Neural progenitor cell (in vitro differentiated cells): Measurements from ENCODE around the gene CSTF1. TPM values are rescaled to one million over a fixed set of nuclear protein-coding genes. Genes with fewer than 3 reads are reported as not detected.

Source experiments
- DNase-seq: peaks from one replicate; pipeline ENCODE4 v3.0.0-alpha.2; 2016; ENCODE audit warnings: low spot score
- H2AFZ ChIP-seq: fragments of 200-600 bp; sonication (generic); replicated peaks from 2 replicates; pipeline ENCODE4 v1.6.1; 2016; ENCODE audit warnings: antibody characterized with exemption
- H3F3A ChIP-seq: fragments of 200-600 bp; sonication (generic); 2 replicates; pipeline ENCODE4 v1.6.1; 2016; ENCODE audit warnings: antibody characterized with exemption, low read depth
- H3K27ac ChIP-seq: fragments of 200-600 bp; sonication (generic); 2 replicates; pipeline ENCODE4 v1.5.1; 2016; ENCODE audit warnings: mild to moderate bottlenecking
- H3K27me3 ChIP-seq: fragments of 200-600 bp; sonication (generic); 2 replicates; pipeline ENCODE4 v1.6.1; 2016; ENCODE audit warnings: mild to moderate bottlenecking, moderate library complexity
- H3K36me3 ChIP-seq: fragments of 200-600 bp; sonication (generic); 2 replicates; pipeline ENCODE4 v1.5.1; 2016
- H3K4me1 ChIP-seq: fragments of 200-600 bp; sonication (generic); 2 replicates; pipeline ENCODE4 v1.6.1; 2016; ENCODE audit warnings: mixed run types
- H3K4me2 ChIP-seq: fragments of 200-600 bp; sonication (generic); 2 replicates; pipeline ENCODE4 v1.6.1; 2016
- H3K4me3 ChIP-seq: fragments of 200-600 bp; sonication (generic); 2 replicates; pipeline ENCODE4 v1.5.1; 2016
- H3K79me2 ChIP-seq: fragments of 200-600 bp; sonication (generic); 2 replicates; pipeline ENCODE4 v1.6.1; 2016; ENCODE audit warnings: low read depth
- H3K9ac ChIP-seq: fragments of 200-600 bp; sonication (generic); 2 replicates; pipeline ENCODE4 v1.6.1; 2016
- H3K9me3 ChIP-seq: fragments of 200-600 bp; sonication (generic); 2 replicates; pipeline ENCODE4 v1.5.1; 2016; ENCODE audit warnings: low read depth
- H4K20me1 ChIP-seq: fragments of 200-600 bp; sonication (generic); 2 replicates; pipeline ENCODE4 v1.6.1; 2016; ENCODE audit warnings: low read depth
- H3K27ac Mint-ChIP-seq: 3 replicates; pipeline ENCODE4 v1.8.0; 2021; ENCODE audit warnings: mixed read lengths
- H3K27me3 Mint-ChIP-seq: 2 replicates; pipeline ENCODE4 v1.8.0; 2022; ENCODE audit warnings: low read depth, mild to moderate bottlenecking, inconsistent platforms, moderate library complexity, mixed read lengths; ENCODE audit not compliant: insufficient read depth
- H3K36me3 Mint-ChIP-seq: 3 replicates; pipeline ENCODE4 v1.8.0; 2021; ENCODE audit warnings: mixed read lengths
- H3K4me1 Mint-ChIP-seq: 3 replicates; pipeline ENCODE4 v1.8.0; 2021; ENCODE audit warnings: mixed read lengths
- H3K4me3 Mint-ChIP-seq: 3 replicates; pipeline ENCODE4 v1.8.0; 2021; ENCODE audit warnings: mild to moderate bottlenecking, moderate library complexity, mixed read lengths
- H3K9me3 Mint-ChIP-seq: 3 replicates; pipeline ENCODE4 v1.8.0; 2020; ENCODE audit warnings: mixed read lengths
- EZH2 ChIP-seq: fragments of 200-600 bp; sonication (generic); IDR thresholded peaks from 2 replicates; pipeline ENCODE4 v1.6.1; 2017; ENCODE audit warnings: antibody characterized with exemption, mild to moderate bottlenecking, moderate library complexity
- EZH2phosphoT487 ChIP-seq: fragments of 200-600 bp; sonication (generic); IDR thresholded peaks from 2 replicates; pipeline ENCODE4 v1.6.1; 2017; ENCODE audit warnings: antibody characterized with exemption
- total RNA-seq: library from RNA; depleted of rRNA; stranded (reverse); fragments of >200 nt; gene quantifications from 2 replicates; pipeline ENCODE4 v1.2.3, GENCODE V29; 2015; ENCODE audit warnings: low replicate concordance
- TF ChIP-seq, protein P1 (sequence below): fragments of 200-600 bp; sonication (generic); IDR thresholded peaks from 2 replicates; pipeline ENCODE4 v1.5.1; 2017; ENCODE audit warnings: antibody characterized with exemption, mild to moderate bottlenecking

CSTF1 gene
- total RNA-seq, 1 donor from 2014 or later = 87.2 TPM

DNA sequence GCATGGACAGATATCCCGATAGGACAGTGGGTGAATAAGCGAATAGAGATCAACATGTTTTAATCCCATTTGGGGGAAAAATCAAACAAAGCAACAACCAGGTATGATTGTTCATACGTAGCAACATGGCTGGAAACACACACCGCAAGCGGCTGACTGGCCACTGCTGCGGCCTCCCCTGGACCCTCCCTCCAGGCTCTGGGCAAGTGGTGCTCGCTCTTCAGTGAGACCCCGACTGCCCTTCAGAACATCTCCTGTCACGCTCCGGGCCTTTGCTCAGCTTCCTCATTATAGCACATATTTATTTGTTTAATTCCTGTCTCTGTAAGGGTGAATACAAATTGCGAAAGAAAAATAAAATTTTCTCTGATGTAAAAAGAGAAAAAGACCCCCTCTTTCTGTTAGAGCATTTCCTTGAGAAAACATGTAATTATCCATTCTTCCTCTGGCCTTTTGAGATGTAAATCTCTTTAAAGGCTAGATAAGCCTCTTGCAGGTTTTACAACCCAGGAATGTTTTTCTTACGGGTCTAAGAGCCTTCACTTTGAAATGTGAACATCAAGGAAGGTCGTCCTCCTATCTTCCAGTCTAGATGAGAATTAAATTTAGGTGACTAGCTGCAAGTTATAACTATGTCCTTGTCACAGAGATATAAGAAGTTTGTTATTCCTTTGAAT lies 44.7 kb upstream of the CSTF1 start:
- no peaks in the 10 kb centered on the region for H3K36me3 ChIP-seq
- peak overlapping the region; percentile 20 for H3K27ac Mint-ChIP-seq
- H3K4me1 Mint-ChIP-seq = peaks cover 24% of the 10 kb centered on the region
- no peak overlapping the region for H2AFZ ChIP-seq
- H3K27me3 Mint-ChIP-seq = peaks cover 20% of the 10 kb centered on the region
- no peaks in the 10 kb centered on the region for H3K9me3 Mint-ChIP-seq
- H3K27me3 ChIP-seq = peaks cover 31% of the 10 kb centered on the region
- H3K4me3 Mint-ChIP-seq = no peak overlapping the region
- H3K9ac ChIP-seq = no peak overlapping the region
- no peaks in the 10 kb centered on the region for H3K36me3 Mint-ChIP-seq
- H3K4me3 ChIP-seq = peak overlapping the region; percentile 32
- H3F3A ChIP-seq = peaks cover 12% of the 10 kb centered on the region
- peak; percentile 46 for DNase-seq
- H3K79me2 ChIP-seq = no peaks in the 10 kb centered on the region
- no peaks in the 10 kb centered on the region for H3K9me3 ChIP-seq
- TF ChIP-seq EZH2 = no peak
- TF ChIP-seq EZH2phosphoT487 = no peak
- TF ChIP-seq, protein P1, sequence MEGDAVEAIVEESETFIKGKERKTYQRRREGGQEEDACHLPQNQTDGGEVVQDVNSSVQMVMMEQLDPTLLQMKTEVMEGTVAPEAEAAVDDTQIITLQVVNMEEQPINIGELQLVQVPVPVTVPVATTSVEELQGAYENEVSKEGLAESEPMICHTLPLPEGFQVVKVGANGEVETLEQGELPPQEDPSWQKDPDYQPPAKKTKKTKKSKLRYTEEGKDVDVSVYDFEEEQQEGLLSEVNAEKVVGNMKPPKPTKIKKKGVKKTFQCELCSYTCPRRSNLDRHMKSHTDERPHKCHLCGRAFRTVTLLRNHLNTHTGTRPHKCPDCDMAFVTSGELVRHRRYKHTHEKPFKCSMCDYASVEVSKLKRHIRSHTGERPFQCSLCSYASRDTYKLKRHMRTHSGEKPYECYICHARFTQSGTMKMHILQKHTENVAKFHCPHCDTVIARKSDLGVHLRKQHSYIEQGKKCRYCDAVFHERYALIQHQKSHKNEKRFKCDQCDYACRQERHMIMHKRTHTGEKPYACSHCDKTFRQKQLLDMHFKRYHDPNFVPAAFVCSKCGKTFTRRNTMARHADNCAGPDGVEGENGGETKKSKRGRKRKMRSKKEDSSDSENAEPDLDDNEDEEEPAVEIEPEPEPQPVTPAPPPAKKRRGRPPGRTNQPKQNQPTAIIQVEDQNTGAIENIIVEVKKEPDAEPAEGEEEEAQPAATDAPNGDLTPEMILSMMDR = no peak
- peak overlapping the region; percentile 74 for H3K4me2 ChIP-seq
- H3K4me1 ChIP-seq = peaks cover 17% of the 10 kb centered on the region
- no peaks in the 10 kb centered on the region for H4K20me1 ChIP-seq
- no peak overlapping the region for H3K27ac ChIP-seq

DNA sequence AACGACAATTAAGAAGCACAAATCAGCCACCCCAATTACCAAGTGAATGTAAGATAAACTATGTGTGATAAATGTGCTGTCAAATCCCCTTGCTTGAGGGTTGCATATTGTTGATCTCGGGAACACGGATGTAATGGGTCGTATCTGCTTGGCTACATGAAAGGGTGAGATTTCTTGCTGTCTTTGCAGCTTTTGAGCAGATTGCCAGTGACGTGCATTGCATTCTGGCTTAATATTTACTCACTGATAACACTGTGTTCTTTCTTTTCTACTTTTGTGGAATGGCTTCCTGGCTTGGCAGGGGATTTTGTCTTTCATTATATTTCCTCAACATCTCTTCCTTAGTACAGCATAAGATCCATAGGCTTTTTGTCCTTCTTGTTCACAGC lies 44.1 kb upstream of the CSTF1 start:
- Histone ChIP-seq H3K9me3 (no peaks in the 10 kb centered on the region), H2AFZ (no peak overlapping the region), H3F3A (peaks cover 12% of the 10 kb centered on the region), H3K79me2 (no peaks in the 10 kb centered on the region), H3K4me1 (peaks cover 17% of the 10 kb centered on the region), H4K20me1 (no peaks in the 10 kb centered on the region), H3K4me3 (peak overlapping the region; percentile 32), H3K36me3 (no peaks in the 10 kb centered on the region), H3K27ac (no peak overlapping the region), H3K4me2 (peak overlapping the region; percentile 74), H3K9ac (no peak overlapping the region), H3K27me3 (peaks cover 25% of the 10 kb centered on the region)
- no peak overlapping the region for H3K27ac Mint-ChIP-seq
- peaks cover 25% of the 10 kb centered on the region for H3K4me1 Mint-ChIP-seq
- peaks cover 16% of the 10 kb centered on the region for H3K27me3 Mint-ChIP-seq
- H3K9me3 Mint-ChIP-seq = no peaks in the 10 kb centered on the region
- H3K36me3 Mint-ChIP-seq = no peaks in the 10 kb centered on the region
- no peak overlapping the region for H3K4me3 Mint-ChIP-seq
- TF ChIP-seq, protein P1 = no peak
- no peak for TF ChIP-seq EZH2phosphoT487
- TF ChIP-seq EZH2 = no peak
- DNase-seq = no peak

DNA sequence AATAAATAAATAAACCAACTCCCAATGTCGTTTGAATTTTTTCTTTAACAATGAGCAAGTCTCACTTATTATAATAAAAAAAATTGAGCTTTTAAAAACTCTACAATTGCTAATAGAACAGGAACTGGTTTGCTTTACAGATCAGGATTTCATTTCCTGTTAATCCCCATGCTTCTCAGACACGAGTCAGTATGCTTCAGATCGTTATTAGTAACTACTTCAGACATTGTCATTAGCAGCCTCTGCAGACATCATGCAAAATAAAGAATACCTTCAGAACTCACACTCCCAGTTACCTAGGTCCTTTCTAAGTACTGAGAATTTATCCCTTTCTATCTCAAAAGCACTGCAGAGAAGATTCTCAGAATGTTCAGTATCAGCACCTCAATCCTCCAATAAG lies 43.7 kb upstream of the CSTF1 start:
- Histone ChIP-seq H3K4me3 (no peak overlapping the region), H3F3A (peaks cover 12% of the 10 kb centered on the region), H4K20me1 (no peaks in the 10 kb centered on the region), H3K4me1 (peaks cover 17% of the 10 kb centered on the region), H3K27ac (no peak overlapping the region), H3K9ac (no peak overlapping the region), H3K9me3 (no peaks in the 10 kb centered on the region), H3K27me3 (peaks cover 21% of the 10 kb centered on the region), H3K79me2 (no peaks in the 10 kb centered on the region), H2AFZ (peak overlapping the region; percentile 32), H3K4me2 (peak overlapping the region; percentile 74), H3K36me3 (no peaks in the 10 kb centered on the region)
- no peaks in the 10 kb centered on the region for H3K9me3 Mint-ChIP-seq
- H3K27me3 Mint-ChIP-seq = peaks cover 12% of the 10 kb centered on the region
- TF ChIP-seq, protein P1 = no peak
- no peak for TF ChIP-seq EZH2
- TF ChIP-seq EZH2phosphoT487 = no peak
- DNase-seq = no peak
- no peaks in the 10 kb centered on the region for H3K36me3 Mint-ChIP-seq
- peaks cover 25% of the 10 kb centered on the region for H3K4me1 Mint-ChIP-seq
- H3K27ac Mint-ChIP-seq = no peak overlapping the region
- no peak overlapping the region for H3K4me3 Mint-ChIP-seq
